Hepatocyte (in vitro differentiated cells): ENCODE data around the gene MED9.

ENCODE experiments used
- EZH2 ChIP-seq: fragments of 200-600 bp; sonication (generic); IDR thresholded peaks from 2 replicates; pipeline ENCODE4 v1.6.1; 2016; ENCODE audit warnings: antibody characterized with exemption, mild to moderate bottlenecking, borderline replicate concordance
- EZH2phosphoT487 ChIP-seq: fragments of 200-600 bp; sonication (generic); IDR thresholded peaks from one replicate; pipeline ENCODE4 v1.6.1; 2018; ENCODE audit warnings: antibody characterized with exemption, mild to moderate bottlenecking, low read depth, moderate library complexity; ENCODE audit not compliant: unreplicated experiment, severe bottlenecking

- TF ChIP-seq EZH2 = no peak
- no peak for TF ChIP-seq EZH2phosphoT487
These were observed 43.1 kb downstream of the MED9 start for GRCh38 chr17:17519886-17520285.
